GM18508 (cell line): ENCODE measurements around the gene ADRB2.
"Not testable (repeated sequence)": the region's sequence is repeated elsewhere in the genome, so short reads cannot be mapped to it uniquely, and the experiment has no call there.

Source experiments
- ATAC-seq: cut with Tn5 transposase; IDR thresholded peaks from one replicate; pipeline ENCODE4 v1.9.1; 2021; ENCODE audit warnings: moderate number of reproducible peaks; ENCODE audit not compliant: insufficient read depth, unreplicated experiment

The ADRB2 gene

DNA sequence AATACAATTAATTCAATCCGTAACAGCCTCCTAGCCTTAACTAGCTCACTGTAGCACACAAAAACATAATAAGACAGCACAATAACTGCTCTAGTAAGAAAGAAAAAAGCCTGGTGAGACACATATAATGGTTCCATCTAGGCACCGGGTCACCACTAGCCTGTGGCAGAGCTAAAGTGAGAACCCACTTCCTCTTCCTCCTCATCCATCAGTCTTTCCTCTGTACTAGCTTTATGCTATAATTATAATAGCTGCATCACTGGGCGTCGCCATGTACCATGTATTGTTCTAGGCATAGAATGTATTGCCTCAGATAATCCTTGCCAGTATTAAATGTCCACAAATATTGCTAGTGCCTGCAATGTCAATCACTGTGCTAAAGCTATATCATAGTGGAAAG lies 23.1 kb downstream of the ADRB2 start:
- ATAC-seq = no peak

DNA sequence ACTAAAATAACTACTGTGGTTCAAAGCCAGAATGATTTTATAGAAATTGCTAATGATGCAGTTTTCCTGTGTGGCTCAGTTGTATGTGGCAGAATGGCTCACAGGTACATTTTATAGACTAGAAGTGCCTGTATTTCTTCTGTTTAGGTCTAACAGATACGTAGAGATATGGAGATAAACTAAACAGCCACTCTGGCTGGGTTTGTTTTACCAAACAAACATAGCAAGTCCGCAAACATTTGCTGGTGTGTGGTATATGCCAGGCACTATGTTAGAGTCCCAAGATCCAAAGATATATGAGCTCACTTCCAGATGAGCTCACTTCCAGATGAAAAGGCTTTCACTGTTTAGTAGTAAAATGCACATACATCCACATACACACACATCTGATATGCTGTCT lies 24.4 kb downstream of the ADRB2 start:
- ATAC-seq = no peak

- no peak for ATAC-seq
Observed at GRCh38 chr5:148853868-148854267, 27.5 kb downstream of the ADRB2 start.

DNA sequence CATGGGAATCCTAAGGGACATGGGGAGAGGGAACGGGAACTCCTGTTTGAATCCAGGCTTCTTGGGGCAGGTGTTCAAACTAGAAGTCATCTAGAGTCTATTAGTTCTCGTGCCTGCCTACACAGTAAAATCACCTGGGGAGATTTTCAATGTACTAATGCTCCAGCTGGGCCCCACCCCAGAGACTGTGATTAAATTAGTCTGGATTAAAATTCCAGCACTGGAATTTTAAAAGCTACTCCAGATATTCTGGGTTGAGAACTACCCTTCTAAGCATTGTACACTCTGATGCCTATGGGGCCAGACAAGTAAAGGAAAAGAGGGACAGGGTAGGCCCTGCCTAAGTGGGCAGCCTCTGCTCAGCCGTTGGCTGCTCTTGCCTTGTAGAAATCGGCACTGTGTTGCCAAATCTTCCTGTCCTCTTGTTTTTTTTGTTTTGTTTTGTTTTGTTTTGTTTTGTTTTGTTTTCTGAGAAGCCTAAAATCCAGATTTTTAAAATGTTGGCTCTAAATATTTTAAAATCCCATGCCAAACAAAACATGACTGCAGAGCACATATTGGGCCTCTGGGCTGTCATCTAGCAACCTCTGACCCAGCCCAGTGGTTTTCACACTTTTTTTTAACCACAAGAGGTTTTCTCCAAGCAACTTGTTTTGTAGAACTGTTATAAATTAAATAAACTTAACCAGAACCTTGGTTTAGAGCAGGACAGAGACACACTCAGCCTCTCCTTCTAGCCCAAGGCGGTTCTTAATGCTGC lies 29.0 kb downstream of the ADRB2 start:
- no peak for ATAC-seq

GRCh38 chr5:148856009-148856367 lies 29.6 kb downstream of the ADRB2 start:
- no peak for ATAC-seq

DNA sequence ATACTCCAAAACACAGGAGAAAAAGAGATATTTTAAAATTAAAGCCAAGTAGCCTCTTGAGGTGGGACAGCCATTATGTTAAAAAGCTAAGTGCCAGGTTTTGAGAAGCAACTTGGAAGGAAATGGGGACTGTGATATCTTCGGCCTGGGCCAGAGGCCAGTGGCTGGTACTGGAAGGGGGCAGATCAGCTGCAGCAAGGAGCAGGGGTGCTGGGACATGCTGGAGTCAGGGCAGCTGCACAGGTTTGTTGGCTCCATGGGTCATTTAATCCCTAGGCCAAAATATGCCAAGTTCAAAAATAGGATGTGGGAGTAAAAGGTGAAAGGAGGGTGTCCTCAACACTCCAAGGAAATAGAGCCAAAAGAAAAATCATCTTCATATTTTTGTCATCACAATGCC lies 30.0 kb downstream of the ADRB2 start:
- no peak for ATAC-seq

- ATAC-seq = no peak
Observed at GRCh38 chr5:148857474-148857873, 31.1 kb downstream of the ADRB2 start.

- no peak for ATAC-seq
Observed at GRCh38 chr5:148858106-148858505, 31.7 kb downstream of the ADRB2 start.

GRCh38 chr5:148858547-148858946 lies 32.1 kb downstream of the ADRB2 start:
- no peak for ATAC-seq

DNA sequence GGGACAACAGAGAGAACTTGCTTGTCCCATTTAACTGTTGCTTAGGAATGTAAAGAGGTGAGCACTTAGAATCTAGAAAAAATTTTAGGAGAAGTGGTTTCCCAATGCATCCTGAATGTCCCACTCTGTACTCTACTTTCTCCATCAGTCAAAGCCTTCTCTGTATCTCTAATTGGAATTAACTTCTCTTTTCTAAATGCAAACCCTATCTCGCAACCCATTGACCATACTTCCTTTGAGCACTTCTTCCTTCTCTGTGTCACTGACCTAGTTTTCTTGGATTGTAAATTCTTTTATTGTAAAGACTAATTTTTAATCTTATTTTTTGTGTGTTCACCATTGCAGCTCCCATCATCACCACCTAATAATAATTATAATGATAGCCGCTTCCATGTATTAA lies 33.3 kb downstream of the ADRB2 start:
- no peak for ATAC-seq

DNA sequence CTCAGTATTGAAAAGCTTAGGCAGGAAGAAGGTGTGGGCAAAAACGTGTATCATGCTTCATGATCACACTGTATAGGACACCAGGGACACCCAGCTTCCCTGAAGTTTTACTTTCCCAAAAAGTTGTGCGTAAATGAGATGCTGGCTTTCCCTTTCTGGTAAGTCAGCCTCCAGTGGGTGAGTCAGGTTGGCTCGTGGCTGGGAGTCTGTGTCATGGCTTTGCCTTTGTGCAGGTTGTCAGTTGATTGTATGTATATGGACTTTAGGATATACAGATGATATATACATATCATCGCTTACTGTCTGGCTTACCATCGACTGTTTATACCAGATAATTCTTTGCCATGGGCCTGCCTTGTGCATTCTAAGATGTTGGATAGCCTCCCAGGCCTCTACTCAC lies 34.2 kb downstream of the ADRB2 start:
- ATAC-seq = no peak

GRCh38 chr5:148861088-148861487 lies 34.7 kb downstream of the ADRB2 start:
- ATAC-seq = no peak

- ATAC-seq = no peak
Observed at GRCh38 chr5:148861696-148862095, 35.3 kb downstream of the ADRB2 start.

DNA sequence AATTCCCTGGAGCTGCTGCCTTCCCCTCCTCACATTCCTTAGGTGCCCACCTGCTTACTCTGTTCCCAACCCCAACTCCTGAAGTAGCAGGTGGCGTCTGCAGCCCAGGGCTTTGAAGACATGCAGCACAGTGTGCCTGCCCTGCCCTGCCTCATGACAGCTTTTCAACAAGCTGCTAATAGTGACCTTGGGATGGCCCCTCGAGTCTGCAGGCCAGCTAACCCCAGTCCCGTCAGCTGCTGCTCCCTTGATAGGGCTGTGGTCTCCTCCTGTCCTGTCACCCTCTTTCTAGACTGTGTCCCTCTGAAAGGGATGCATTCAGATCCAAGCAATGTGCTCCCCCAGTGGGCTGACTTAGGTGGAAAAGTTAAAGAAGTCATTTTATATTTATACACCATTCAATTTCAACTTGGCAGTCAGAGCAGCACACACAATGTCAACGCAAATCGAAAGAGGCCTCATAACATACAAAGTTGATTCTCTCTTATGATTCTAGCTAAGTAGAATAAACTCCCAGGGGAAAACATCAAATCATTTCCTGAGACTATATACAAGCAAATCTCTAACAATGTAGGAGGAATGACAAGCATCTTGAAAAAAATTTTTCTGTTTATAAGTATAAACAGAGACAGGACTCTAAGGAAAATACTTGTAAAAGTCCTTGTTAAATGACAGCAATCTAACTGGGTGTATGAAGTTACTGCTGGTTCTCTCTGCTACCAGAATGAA lies 37.9 kb downstream of the ADRB2 start:
- no peak for ATAC-seq

DNA sequence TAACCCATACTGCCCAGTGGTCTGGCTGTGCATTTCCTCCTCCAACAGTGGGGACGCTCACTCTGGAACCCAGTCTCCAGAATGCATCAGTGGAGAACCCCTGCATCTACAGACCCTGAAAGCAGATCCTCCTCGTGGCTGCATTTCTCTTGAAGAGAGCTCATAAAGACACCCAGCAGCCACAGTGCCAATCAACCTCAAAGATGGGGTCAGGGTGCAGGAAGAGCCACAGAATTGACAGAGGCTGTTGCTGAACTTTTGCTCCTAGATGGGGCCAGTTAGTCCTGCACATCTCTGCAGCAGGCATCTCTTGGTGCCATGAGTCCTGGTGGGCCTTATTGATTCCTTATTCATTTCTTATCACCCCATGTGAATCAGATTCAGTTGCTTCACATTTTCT lies 39.6 kb downstream of the ADRB2 start:
- ATAC-seq = no peak

DNA sequence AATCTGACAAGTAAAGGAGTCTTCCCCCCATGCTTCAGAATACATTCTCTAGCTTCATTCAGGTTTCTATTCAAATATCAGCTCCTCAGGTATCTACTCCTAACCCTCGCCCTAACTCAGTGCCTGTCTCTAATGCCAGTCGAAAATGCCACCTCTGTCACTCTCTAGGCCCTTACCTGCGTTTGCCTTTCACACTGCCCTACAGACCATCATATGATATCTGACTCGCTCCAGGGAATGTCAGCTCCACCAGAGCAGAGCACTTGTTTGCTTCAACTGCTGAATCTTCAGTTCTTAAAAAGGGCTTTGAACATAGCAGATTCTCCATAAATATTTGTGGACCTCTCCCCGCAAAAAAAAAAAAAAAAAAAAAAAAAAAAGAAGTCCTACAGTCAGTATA lies 46.7 kb downstream of the ADRB2 start:
- ATAC-seq = no peak

DNA sequence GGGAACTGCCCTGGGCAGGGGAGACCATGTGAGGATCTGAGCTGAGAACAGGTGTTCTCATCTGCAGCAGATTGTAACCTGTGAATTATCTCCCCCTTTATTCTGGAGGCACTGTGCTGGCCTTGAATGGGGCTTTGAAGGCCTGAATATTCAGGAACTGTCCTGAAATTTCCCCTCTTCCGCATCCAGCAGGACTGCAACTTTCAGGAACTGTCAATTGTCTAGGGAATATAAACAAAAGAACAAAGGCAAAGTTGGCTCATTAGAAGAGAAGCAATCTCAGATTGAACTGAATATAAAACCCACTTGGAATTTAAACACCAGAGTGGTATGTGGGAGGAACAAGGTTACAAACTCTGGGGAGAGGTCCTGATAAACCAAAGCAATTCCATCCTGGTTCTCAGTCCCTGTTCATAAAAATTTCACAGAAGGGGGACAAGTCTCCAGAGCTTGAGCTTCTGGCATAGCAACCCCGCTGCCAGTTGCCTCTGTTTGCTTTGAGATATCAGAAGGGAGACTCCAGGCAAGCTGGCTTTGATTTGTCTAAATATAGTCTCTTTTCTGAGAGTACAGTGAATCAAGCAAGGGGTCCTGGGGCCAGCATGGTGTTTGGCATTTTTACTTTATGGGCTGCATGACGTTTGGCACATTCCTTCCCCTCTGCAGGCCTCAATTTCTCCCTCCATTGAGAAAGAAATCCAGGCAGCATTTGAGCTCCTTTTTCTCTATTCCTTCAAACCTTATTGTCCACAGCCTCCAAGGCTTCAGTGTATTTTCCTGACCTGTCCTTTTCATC lies 47.5 kb downstream of the ADRB2 start:
- ATAC-seq = no peak

- no peak for ATAC-seq
Observed at GRCh38 chr5:148875205-148875875, 48.9 kb downstream of the ADRB2 start.

DNA sequence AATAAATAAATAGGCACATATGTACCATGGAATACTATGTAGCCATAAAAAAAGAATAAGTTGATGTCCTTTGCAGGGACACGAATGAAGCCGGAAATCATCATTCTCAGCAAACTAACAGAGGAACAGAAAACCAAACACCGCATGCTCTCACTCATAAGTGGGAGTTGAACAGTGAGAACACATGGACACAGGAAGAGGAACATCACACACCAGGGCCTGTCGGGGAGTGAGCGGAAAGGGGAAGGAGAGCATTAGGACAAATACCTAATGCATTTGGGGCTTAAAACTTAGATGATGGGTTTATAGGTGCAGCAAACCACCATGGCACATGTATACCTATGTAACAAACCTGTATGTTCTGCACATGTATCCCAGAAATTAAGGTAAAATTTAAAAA lies 51.0 kb downstream of the ADRB2 start:
- ATAC-seq = not testable (repeated sequence)
